LoVo (cell line): ENCODE data around the gene ITPKB.
A peak's percentile ranks its signal among the peaks of the same experiment; 100 is the strongest.
"Not testable (repeated sequence)": the region's sequence is repeated elsewhere in the genome, so short reads cannot be mapped to it uniquely, and the experiment has no call there.

Experiments
- DNase-seq: peaks from one replicate; pipeline ENCODE4 v3.0.0-alpha.2; 2016; ENCODE audit warnings: low spot score

Gene ITPKB

DNA sequence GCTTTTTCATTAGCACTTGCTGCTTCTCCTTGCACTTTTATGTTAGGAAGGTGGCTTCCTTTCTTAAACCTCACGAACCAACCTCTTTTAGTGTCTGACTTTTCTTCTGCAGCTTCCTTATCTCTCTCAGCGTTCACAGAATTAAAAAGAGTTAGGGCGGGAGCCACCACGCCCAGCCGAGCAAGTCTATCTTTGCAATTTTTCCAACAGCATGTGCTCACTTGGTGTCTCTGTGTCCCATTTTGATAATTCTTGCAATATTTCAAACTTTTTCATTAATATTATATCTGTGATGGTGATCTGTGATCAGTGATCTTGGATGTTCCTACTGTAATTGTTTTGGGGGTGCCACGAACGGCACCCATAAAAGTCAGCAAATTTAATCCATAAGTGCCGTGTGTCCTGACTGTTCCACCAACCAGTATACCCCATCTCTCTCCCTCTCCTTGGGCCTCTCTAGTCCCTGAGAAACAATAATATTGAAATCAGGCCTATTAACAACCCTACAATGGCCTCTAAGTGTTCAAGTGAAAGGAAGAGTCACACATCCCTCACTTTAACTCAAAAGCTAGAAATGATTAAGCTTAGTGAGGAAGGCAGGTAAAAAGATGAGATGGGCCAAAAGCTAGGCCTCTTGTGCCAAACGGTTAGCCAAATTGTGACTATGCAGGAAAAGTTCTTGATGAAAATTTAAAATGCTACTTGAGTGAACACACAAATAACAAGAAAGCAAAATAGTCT is 15.9 kb upstream of the ITPKB start:
- DNase-seq: no peak

DNA sequence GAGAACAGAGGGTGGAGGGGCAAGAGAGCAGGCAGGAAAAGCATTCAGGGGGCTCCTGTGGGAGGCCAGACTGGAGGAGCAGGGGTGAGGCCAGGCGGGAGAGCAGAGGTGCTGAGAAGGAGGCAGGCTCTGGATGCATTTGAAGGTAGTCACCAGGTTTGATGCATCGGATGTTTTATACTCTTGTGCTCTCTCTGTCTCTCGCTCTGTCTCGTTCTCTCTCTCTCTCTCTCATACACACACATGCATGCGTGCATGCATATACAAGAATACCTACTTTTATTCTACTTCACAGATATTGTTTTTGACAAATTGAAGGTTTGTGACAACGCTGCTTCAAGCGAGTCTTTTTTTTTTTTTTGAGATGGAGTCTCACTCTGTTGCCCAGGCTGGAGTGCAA is 15.0 kb upstream of the ITPKB start:
- no peak for DNase-seq

DNA sequence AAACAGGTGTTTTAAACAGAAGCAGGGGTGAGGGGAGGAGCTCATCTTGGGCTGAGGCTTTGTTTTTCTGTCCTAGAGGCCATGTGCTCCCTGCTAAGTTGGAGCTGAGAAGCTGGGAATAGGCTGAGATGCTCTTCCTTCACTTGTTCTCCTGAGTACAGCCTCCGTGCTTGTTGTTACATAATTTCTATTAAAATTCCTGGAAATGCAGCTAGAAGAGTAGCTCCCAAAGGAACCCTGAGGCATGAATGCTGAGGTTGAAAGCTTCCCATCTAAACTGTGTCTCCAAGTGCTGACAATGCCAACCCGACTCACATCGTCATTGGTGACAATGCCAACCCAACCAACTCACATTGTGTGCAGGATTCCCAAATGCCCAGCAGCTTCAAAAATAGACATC is 12.6 kb upstream of the ITPKB start:
- DNase-seq: no peak

DNA sequence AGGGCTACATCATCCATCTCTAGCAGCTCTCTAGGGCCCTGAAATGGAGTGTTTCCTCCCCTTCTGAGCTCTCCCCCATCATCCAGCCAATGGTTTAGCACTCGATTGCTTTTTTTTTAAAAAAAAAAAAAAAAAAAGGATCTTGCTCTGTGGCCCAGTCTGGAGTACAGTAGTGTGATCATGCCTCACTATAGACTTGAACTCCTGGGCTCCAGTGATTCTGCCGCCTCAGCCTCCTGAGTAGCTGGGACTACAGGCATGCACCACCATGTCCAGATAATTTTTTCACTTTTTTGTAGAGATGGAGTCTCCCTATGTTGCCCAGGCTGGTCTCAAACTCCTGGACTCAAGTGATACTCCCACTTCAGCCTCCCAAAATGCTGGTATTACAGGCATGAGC is 12.1 kb upstream of the ITPKB start:
- no peak for DNase-seq

DNA sequence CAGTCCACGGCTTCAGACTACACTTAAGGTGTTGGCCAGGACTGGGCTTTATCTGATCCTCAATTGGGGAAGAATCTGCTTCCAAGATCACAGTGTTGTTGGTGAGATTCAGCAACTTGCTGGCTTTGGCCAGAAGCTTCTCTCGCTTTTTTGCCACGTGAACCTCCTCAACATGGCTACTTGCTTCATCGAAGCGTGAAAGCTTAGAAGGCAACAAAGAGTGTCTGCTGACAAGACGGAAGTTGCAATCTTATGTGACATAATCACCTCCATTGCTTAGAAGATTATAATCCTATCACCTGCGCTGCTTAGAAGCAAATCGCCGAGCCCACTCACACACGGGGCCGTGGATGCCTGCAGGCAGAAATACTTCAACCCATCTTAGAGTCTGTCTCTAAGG is 10.4 kb upstream of the ITPKB start:
- DNase-seq: no peak

DNA sequence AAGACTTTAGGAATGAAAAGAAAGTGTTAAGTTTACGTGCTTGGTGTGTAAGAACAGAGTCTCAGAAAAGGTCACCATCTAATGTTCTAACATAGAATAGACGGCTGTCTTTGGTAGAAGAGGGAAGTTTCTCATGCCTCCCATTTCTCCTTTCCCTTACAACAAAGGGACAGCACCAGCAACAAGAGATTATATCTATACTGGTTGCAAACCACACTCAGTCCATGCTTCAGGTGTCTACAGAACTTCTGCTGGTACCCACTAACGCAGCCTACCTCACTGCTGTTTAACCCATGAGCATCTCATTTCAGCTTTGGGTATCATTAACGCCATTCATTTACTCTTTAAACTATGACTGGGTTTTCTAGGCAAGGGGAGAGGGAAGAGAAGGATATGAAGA is 9.2 kb upstream of the ITPKB start:
- no peak for DNase-seq

DNA sequence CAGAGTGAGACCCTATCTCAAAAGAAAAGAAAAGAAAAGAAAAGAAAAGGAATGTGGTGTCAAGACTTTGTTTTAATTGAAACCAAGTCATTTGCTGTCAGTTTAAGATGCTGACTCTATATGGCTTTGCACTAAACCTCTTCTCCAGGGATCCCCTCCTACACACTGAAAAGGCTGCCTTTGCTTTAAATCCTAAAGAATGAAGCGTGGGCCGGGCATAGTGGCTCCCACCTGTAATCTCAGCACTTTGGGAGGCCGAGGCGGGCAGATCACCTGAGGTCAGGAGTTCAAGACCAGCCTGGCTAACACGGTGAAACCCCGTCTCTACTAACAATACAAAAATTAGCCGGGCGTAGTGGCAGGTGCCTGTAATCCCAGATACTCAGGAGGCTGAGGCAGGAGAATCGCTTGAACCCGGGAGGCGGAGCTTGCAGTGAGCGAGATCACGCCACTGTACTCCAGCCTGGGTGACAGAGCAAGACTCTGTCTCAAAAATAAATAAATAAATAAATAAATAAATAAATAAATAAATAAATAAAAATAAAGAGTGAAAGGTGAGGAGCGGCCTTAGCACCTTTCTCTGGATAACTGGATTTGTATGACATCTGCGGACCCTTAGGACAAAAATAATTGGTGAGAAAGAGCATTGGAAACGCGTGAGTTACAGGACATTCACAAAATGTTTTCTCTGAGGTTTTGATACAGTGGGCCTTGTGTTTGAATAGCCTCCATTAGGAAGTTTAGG is 8.6 kb upstream of the ITPKB start:
- not testable (repeated sequence) for DNase-seq

DNA sequence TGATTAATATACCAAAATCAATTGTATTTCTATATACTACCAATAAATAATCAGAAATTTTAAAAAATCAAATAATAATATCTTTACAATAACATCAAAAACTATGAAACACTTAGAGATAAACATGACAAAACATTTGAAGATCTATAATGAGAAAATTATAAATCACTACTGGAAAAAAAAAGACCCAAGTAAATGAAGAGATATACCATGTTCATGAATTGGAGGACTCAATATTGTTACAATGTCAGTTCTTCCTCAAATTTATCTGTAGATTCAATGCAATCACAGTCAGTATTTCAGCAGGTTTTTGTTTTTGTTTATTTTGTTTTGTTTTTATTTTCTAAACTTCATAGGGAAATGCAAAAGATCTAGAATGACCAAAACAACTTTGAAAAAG is 4.2 kb upstream of the ITPKB start:
- no peak for DNase-seq

DNA sequence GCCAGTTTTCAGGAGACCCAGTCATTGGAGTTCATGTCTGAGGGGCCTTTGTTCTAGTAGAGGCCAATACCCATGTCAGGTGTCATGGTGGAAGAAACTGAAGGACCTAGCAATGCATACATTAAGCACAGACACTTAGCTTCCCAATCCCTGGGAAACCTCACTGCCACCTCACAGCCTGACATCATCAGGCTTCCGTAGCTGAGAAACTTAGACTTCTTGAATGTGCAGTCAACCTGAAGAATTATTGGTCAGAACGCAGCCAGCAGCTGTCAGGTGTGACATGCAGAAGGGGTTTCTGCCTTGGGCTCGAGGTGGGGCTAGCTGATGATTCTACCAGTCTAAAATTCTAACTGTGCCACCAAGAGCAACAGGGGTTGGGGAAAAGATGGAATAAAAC is 1.9 kb upstream of the ITPKB start:
- DNase-seq: no peak

DNA sequence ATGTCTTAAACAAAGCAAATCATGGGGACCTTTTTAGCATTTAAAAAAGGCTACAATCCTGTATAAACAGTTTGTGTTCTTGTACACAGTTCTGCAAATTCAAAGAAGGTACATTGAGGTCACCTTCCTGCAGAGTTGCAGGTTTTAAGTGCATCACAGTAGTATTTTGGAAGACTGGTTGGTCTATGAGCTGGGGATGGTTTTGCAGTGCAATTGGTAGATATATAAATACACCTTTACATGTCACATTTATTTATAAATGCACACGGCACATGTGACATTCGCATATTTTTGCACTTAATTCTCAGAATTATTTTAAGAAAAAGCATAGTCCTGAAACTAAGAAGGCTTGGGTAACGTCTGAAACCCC is 599 bp upstream of the ITPKB start:
- no peak for DNase-seq

DNA sequence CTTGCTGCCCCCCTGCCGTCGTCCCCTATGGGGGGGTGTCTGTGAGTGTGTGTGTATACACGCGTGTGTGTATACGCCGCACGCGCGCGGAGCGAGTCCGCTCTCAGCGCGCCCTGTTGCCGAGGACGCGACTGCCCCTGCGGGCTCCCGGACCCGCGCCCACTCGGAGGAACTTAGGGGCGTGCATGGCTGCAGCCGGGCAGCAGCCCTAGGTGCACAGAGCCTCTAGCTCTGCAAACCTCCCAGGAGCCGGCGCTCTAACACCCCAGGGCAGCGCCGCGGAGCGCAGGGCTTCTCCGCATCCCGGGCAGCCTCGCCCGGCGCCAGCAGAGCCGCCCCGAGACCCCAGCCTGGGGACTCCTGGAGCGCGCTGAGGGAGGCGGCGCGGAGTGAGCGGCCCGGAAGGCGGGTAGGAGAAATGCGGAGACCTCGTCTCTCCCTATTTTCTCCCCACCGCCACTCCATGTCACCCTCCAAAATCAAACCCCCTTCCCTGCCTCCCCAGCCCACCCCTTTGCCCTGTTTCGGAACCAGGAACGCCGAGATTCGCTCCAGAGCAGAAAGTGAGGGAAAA is 574 bp downstream of the ITPKB start:
- DNase-seq: peak; percentile 32

DNA sequence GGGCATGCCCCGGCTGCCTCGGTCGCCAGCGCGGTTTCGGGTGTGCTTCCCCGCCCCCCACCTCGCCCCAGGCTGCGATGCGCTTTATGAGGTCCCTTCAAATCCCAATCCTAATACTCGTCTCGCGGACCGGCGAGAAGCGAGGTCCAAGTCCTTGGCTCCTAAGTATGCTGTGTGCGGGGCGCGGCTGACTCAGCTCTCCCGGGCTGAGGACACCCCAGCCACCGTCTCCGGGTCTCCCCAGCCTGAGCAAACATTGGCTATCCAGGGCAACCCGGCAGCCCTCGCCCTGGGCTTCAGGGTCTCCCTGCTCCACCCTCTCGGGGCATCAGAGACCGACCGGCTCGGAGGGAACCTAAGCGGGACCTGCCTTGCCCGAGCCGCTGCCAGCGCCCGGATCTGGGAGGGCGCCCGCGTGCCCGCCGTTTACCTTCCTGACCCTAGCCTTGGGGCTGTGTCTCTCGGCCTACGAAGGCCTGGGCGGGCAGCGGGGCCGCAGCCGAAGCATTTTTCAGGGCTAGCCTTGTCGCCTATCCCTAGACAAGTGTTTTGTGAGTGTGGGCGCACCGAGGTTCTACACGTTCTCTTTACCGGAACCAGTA is 1.2 kb downstream of the ITPKB start:
- peak; percentile 41 for DNase-seq

DNA sequence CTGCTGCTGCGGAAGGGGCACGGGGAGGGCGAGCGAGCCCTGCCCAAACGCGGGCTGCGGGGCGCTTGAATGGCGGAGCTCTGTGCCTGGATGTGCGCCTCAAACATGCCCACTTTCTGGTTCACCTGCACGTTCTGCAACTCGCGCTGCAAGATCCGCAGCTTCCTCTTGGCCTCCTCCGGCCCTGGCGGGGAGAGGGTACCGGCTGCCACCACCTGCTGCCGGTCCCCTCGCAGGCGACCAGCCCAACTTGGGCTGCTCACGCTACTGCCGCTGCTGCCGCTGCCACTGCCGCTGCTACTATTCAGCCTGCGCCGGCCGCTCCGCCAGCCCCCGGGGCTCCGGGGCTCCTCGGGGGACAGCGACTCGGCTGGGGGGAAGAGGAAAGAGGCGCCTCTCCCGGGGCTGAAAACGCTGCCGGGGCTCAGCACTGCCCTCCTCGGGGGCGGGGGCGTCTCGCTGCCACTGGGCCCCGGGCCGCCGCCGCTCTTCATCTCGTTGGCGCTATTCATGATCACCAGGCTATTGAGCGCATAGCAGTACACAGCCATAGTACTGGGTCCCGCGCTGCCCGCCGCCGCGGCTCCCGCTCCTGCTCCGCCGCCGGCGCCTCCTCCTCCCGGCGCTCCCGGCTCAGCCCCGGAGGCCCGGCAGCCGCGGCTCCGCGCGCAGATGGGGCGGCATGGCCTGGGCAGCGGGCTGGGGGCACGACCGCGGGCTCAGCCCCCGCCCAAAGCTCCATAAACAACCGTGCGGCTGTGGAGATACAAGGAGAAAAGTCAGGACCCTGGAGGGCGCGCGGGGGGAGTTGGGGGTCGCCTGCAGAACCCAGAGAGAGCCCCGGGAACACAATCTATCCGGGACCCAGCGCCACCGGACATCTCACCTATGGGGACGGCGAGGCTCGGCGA is 1.9 kb downstream of the ITPKB start:
- DNase-seq: no peak

DNA sequence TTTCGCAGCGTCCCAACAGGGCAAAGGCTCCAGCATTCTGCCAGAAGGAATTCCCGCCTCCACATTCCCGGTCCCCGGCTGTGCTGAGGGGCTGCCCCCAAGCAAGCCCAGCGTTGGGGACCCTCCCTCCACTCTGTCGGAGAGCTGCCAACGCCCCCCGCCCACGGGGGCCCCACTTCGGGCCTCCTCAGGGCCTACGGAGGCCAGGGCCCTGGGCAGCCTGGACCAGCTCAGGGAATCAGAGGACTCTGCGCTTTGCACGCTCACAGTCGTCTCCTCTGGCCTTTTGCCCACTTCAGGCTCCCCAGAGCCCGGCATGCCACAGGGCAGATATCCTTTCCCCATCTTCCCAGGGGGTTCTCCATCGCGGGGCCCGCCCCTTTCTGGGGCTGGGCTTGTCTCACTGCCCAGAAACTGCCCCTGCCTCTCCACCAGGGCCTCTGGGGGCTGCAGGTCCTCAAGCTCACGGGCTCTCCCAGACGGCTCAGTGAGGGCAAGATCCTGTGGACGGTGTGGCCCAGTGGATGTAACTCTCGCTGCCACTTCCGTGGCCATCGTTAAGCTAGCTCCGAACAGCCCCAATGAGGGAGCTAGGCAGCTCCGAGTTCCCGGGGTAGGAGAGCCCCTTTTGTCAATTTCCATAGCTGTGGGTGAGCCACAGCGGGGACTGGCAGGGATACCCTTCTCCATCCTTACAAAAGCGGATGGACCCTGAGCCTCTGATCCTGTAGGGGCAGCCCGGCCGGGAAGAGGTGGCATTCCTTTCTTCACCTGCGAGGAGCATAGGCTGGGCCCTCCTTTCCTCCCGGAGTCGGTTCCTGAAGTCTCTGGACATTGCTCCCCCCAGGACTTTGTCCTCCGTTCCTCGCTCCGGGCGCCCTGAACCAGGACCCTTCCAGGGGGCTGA is 2.8 kb downstream of the ITPKB start:
- DNase-seq: no peak

DNA sequence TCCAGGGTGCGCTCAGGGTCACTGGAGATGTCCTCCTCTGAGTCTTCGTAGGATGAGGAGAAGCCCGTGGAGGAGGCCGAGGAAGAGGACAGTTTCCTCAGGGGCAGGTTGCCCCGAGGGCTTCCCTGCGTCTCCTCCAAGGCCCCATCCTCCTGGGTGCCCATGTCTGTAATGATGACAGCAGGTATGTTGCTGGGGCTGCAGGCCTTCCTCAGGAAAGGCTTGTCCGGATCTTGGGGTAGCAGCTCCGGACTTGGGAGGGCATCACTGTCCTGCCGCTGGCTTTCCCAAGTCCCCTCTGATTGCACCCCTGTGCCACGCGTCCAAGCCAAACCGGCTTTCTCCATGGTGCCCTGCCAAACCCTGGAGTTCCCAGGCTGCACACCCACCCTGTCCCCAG is 3.5 kb downstream of the ITPKB start:
- no peak for DNase-seq

DNA sequence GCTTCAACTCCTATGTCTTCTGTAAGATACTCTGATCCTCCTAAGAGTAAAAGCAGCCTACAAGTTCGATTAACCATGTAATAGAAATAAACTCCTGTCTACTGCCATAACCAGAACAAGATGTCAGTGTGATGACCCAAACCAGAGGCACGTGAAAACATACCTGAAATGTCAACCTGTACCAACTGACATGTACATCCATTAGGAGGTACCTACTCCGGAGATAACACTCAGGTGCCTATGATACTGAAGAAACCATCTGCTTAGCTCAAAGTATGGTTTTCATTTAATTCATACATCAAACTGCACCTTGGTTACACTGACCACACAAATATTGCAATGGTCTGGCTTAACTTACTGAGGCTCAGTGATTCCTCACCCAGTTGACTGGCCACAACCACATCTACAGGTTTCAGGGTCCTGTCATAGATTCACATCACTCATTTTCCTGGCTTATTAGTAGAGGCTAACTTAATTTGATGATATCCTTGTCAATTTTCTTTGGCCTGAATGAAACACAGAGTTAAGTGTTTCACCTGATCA is 4.4 kb downstream of the ITPKB start:
- DNase-seq: no peak

DNA sequence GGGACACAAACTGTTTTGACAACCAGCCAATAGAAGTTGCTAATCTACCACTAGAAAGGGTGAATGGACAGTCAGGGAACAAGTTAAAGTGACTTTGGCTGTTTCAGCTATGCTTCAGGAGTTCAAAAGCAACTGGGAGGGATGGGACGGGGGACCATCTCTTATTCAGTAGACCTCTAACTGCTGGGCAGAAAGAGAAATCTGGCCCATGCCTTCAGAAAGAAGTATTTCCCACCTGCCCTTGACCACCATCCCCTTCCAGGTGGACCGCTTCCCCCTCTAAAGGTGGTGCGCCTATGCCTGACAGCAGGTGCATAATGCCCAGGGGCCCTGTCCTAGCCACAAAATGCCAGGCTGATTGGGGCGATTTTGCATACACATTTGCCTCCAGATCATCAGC is 5.2 kb downstream of the ITPKB start:
- no peak for DNase-seq

DNA sequence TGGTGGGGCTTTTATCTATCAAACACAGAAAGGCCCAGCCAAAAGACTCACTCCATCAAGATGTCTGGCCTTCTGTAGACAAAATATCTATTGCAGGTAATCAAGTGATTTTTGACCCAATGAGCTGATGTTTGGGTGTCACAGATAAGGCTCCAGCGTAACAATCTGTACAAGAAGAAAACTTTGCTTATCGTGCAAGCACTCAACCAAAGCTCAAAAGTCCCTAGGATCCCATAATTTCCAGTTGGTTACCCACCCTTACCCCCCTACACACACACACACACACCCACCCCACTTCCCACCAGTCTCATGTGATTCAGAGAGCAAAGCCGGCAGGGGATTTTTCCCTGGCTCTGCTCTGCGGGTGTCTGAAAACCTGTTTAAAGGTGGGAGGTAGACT is 5.8 kb downstream of the ITPKB start:
- no peak for DNase-seq

DNA sequence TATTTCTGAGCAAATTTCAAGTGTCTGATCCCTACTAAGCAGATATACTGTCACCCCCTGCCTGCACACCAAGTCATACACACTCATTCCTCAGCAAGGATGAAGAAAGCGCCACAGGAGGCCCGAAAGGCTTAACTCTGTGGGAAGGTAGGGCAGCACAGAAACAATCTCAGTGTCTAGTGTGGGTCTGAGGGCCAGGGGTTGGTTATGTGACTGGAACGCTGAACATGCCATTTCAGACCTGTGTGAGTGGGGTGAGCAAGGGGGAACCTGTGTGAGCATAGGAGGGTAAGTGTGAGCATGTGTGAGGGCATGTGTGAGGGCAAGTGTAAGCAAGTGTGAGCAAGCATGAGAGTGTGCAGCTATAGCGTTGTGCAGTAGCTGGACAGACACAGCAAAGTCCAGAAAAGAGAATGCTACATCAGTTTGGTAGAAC is 6.2 kb downstream of the ITPKB start:
- no peak for DNase-seq

DNA sequence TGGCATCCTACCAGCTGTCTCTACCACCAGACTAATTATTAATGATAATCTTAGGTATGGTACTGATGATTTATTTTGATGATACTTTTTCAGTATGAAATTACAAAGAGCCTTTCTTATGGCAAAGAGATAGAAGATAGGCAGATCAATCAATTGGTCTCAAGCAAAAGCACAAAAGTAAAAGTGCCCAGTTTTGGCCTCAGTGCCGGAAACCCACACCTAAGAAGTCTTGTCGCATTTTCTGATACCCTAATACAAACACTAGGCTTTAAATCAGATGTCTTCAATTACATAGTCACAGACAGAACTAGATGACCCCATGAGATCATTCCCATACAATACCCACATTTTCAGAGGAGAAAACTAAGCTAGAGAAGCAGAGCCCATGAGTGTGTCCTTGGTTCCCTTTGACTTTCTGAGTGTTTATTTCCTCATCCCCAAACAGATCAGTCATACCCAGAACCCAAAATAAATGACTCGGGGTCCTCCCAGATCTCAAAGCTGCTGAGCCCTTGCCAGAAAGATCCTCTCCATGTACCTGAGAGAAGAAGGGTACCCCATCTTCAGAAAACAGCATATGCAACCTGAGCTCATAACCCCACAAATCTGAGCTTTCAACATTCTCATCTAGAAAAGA is 7.7 kb downstream of the ITPKB start:
- DNase-seq: no peak
